GM12878 (cell line): ENCODE data around the gene LPIN3. TPM values are rescaled to one million over a fixed set of nuclear protein-coding genes. Genes with fewer than 3 reads are reported as not detected.

Experiments
- ATAC-seq: fragments of 200-7000 bp; cut with Tn5 transposase; 3 replicates; pipeline ENCODE4 v1.9.1; 2020; ENCODE audit warnings: mild to moderate bottlenecking, moderate library complexity
- BruUV-seq: library from RNA; stranded (reverse); fragments of 400-500 nt; replicated peaks from 2 replicates; lab custom pipeline; 2021; lab: Mats Ljungman, UMichigan
- CTCF ChIA-PET: fragments of 300-600 bp; sonication (Branson Sonifier 250); formaldehyde crosslinking; extraction: SDS; loops from one replicate; lab custom pipeline; 2021; ENCODE audit warnings: inconsistent platforms; lab: Yijun Ruan, JAX
- POLR2A ChIA-PET: fragments of 350-600 bp; formaldehyde crosslinking; extraction: SDS; loops from one replicate; lab custom pipeline; 2021; ENCODE audit warnings: inconsistent platforms; lab: Charles Lee
- RAD21 ChIA-PET: fragments of 300-600 bp; sonication (Branson Sonifier 250); formaldehyde crosslinking; loops from one replicate; lab custom pipeline; 2023; ENCODE audit warnings: antibody characterized with exemption; ENCODE audit not compliant: unreplicated experiment; lab: Charles Lee
- SMC1A ChIA-PET: fragments of 300-600 bp; sonication (Branson Sonifier 250); formaldehyde crosslinking; loops from one replicate; lab custom pipeline; 2023; ENCODE audit not compliant: unreplicated experiment, uncharacterized antibody; lab: Charles Lee
- DNase-seq: peaks from one replicate; pipeline ENCODE4 v3.0.0-alpha.2; 2011; ENCODE audit warnings: low read depth, low spot score
- FAIRE-seq: peaks from 3 replicates; lab custom pipeline; 2011; peaks lifted over from hg19 to GRCh38; lab: Jason Lieb, UNC
- H2AFZ ChIP-seq: 2 replicates; pipeline ENCODE4 v1.6.0; 2011; ENCODE audit warnings: low read depth, low read length, control low read depth; ENCODE audit not compliant: control insufficient read depth
- H3K27ac ChIP-seq: 2 replicates; pipeline ENCODE4 v1.5.1; 2011; ENCODE audit warnings: control low read depth; ENCODE audit not compliant: control insufficient read depth, insufficient read depth
- H3K27me3 ChIP-seq, 2 experiments: replicated peaks in 1 of 2; 2 replicates each; pipeline versions ENCODE4 v1.6.0 to v1.6.1; 2011; ENCODE audit warnings: low read length in 1 of 2; ENCODE audit not compliant: control insufficient read depth in 2 of 2, insufficient read depth in 2 of 2
- H3K36me3 ChIP-seq, 2 experiments: 2 replicates each; pipeline ENCODE4 v1.5.1; 2011; ENCODE audit warnings: low read length in 1 of 2; ENCODE audit not compliant: control insufficient read depth in 2 of 2, insufficient read depth in 2 of 2
- H3K4me1 ChIP-seq: 2 replicates; pipeline ENCODE4 v1.6.1; 2011; ENCODE audit warnings: mild to moderate bottlenecking, low read length, moderate library complexity, mixed read lengths; ENCODE audit not compliant: control insufficient read depth, insufficient read depth
- H3K4me2 ChIP-seq: 2 replicates; pipeline ENCODE4 v1.6.0; 2011; ENCODE audit warnings: control low read depth; ENCODE audit not compliant: control insufficient read depth, insufficient read depth
- H3K4me3 ChIP-seq: fragments of 200-600 bp; sonication (generic); 2 replicates; pipeline ENCODE4 v1.5.1; 2016
- H3K79me2 ChIP-seq: 2 replicates; pipeline ENCODE4 v1.6.0; 2011; ENCODE audit warnings: low read length; ENCODE audit not compliant: control insufficient read depth, insufficient read depth
- H3K9ac ChIP-seq: 2 replicates; pipeline ENCODE4 v1.8.0; 2011; ENCODE audit warnings: low read length, control low read depth, mixed read lengths; ENCODE audit not compliant: control insufficient read depth, insufficient read depth
- H3K9me3 ChIP-seq: replicated peaks from 3 replicates; pipeline ENCODE4 v1.5.1; 2011; ENCODE audit warnings: mild to moderate bottlenecking, low read length; ENCODE audit not compliant: control insufficient read depth, insufficient read depth
- H4K20me1 ChIP-seq: 2 replicates; pipeline ENCODE4 v1.6.0; 2011; ENCODE audit not compliant: control insufficient read depth, insufficient read depth
- ATF2 ChIP-seq: IDR thresholded peaks from 2 replicates; pipeline ENCODE4 v1.6.1; 2012; ENCODE audit warnings: low read length, inconsistent platforms
- CHD2 ChIP-seq: IDR thresholded peaks from 2 replicates; pipeline ENCODE4 v1.6.1; 2011; ENCODE audit warnings: low read depth, low read length, improper control_type of control experiment, borderline replicate concordance
- CHD4 ChIP-seq: fragments of 200-600 bp; sonication (generic); IDR thresholded peaks from 2 replicates; pipeline ENCODE4 v1.6.1; 2016; ENCODE audit warnings: mild to moderate bottlenecking
- CREB1 ChIP-seq: IDR thresholded peaks from 2 replicates; pipeline ENCODE4 v1.6.1; 2012; ENCODE audit warnings: low read depth, mild to moderate bottlenecking, inconsistent platforms
- E2F8 ChIP-seq: fragments of 450-650 bp; IDR thresholded peaks from 2 replicates; pipeline ENCODE4 v1.6.1; 2018; ENCODE audit warnings: mild to moderate bottlenecking, low read depth, moderate library complexity; ENCODE audit not compliant: partially characterized antibody
- RB1 ChIP-seq: fragments of 450-650 bp; formaldehyde crosslinking; IDR thresholded peaks from 2 replicates; pipeline ENCODE4 v1.6.1; 2017; ENCODE audit warnings: mild to moderate bottlenecking, borderline replicate concordance
- SPI1 ChIP-seq: IDR thresholded peaks from 2 replicates; pipeline ENCODE4 v1.6.1; 2011; ENCODE audit warnings: low read depth, mild to moderate bottlenecking, low read length, moderate library complexity, borderline replicate concordance; ENCODE audit not compliant: insufficient read depth
- SREBF2 ChIP-seq: IDR thresholded peaks from 2 replicates; pipeline ENCODE4 v1.6.1; 2012; ENCODE audit warnings: mild to moderate bottlenecking, low read length
- SUPT20H ChIP-seq: IDR thresholded peaks from 2 replicates; pipeline ENCODE4 v1.6.1; 2011; ENCODE audit warnings: low read depth, mild to moderate bottlenecking, low read length, moderate library complexity, borderline replicate concordance; ENCODE audit not compliant: control insufficient read depth
- ZNF217 ChIP-seq: fragments of 450-650 bp; IDR thresholded peaks from 2 replicates; pipeline ENCODE4 v1.6.1; 2017; ENCODE audit warnings: antibody characterized with exemption, mild to moderate bottlenecking
- ZNF24 ChIP-seq: fragments of 450-650 bp; IDR thresholded peaks from 2 replicates; pipeline ENCODE4 v1.6.1; 2017; ENCODE audit warnings: antibody characterized with exemption, mild to moderate bottlenecking
- ZNF622 ChIP-seq: fragments of 450-650 bp; IDR thresholded peaks from 2 replicates; pipeline ENCODE4 v1.6.1; 2017; ENCODE audit warnings: mild to moderate bottlenecking, inconsistent platforms
- WGBS: methylation state at CpG from one replicate; pipeline ENCODE4 v1.1.6; 2016; ENCODE audit warnings: low lambda C conversion rate; ENCODE audit not compliant: insufficient replicate concordance, insufficient coverage; ENCODE audit errors: missing lambda C conversion rate; 5-methylcytosine and 5-hydroxymethylcytosine counted together
- in situ Hi-C: fragments of 300-500 bp; cut with MboI; formaldehyde crosslinking; loops from 9 replicates; pipeline ENCODE4 v1.14.3; 2018; ENCODE audit warnings: mixed read lengths
- intact Hi-C: fragments of 100-400 bp; cut with micrococcal nuclease; formaldehyde crosslinking; loops from one replicate; pipeline ENCODE4 v1.14.2; 2022; ENCODE audit not compliant: unreplicated experiment
- polyA plus RNA-seq, 11 experiments: library from polyadenylated mRNA; depleted of rRNA in 4 of 11; unstranded in 6 of 11; stranded (reverse) in 5 of 11; fragments of >200 nt; fragmentation: Nextera tagmentation in 4 of 11; fragmentation: Illumina TruSeq in 1 of 11; extraction: Ambion mirVana in 4 of 11; extraction: Trizol in 1 of 11; gene quantifications; 1 replicate in 1 of 11; 2 replicates in 10 of 11; pipeline versions ENCODE4 v1.2.1 to v1.2.3, GENCODE V29; 2011 to 2016; ENCODE audit warnings: inconsistent platforms in 2 of 11, missing spikeins in 2 of 11, low read depth in 1 of 11
- total RNA-seq, 4 experiments: library from RNA; depleted of rRNA in 3 of 4; stranded (reverse); fragments of >200 nt in 3 of 4; fragmentation: Illumina TruSeq in 1 of 4; extraction: Trizol in 1 of 4; gene quantifications; 2 replicates each; pipeline versions ENCODE4 v1.2.1 to v1.2.3, GENCODE V29; 2013 to 2021
- TF ChIP-seq, protein P1 (sequence below): IDR thresholded peaks from 2 replicates; pipeline ENCODE4 v1.6.1; 2012; ENCODE audit warnings: low read depth, low read length, improper control_type of control experiment
- TF ChIP-seq, protein P2 (sequence below): fragments of 450-650 bp; IDR thresholded peaks from 2 replicates; pipeline ENCODE4 v1.6.1; 2014; ENCODE audit warnings: mild to moderate bottlenecking
- TF ChIP-seq, protein P3 (sequence below): fragments of 450-650 bp; IDR thresholded peaks from 2 replicates; pipeline ENCODE4 v1.6.1; 2017; ENCODE audit warnings: antibody characterized with exemption, mild to moderate bottlenecking, moderate library complexity

The LPIN3 gene
- total and polyA plus RNA-seq, 10 of the 15 experiments (the other 5 are each of a cell fraction or from before 2014, with no cell fraction given), result 0.13 to 1.3 (median 0.51) TPM

DNA sequence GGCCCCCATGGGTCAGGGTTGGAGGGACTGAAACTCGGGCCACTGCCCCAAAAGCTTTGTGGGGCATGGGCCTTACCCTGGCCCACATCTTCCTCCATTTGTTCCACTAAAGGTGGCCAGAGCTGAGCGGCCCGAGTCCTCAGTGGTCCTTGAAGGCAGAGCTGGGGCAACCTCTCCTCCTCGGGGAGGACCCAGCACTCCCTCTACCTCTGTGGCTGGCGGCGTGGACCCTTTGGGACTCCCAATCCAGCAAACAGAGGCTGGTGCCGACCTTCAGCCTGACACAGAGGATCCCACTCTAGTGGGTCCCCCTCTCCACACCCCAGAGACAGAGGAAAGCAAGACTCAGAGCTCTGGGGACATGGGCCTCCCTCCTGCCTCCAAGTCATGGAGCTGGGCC, 9.3 kb downstream of the LPIN3 start:
- Histone ChIP-seq H3K9ac (no peak overlapping the region), H3K27ac (no peak overlapping the region), H3K27me3 (no peaks in the 10 kb centered on the region), H4K20me1 (no peaks in the 10 kb centered on the region), H3K4me3 (no peak overlapping the region), H2AFZ (no peak overlapping the region), H3K36me3 (no peaks in the 10 kb centered on the region), H3K79me2 (no peaks in the 10 kb centered on the region), H3K9me3 (no peaks in the 10 kb centered on the region), H3K4me1 (no peaks in the 10 kb centered on the region), H3K4me2 (no peak overlapping the region)
- ChIA-PET RAD21 (no interaction called here), SMC1A (interaction anchor here (0.6 to 1.5 kb wide), 2 partner anchors 9 to 66 kb away, joined by 3 to 4 read pairs; partner anchors contain the start of gene LPIN3), CTCF (interaction anchor here (1.0 to 1.9 kb wide), 2 partner anchors 10 to 61 kb away, joined by 5 to 6 read pairs; no protein-coding TSS in a partner anchor), POLR2A (no interaction called here)
- ATAC-seq (no peak), FAIRE-seq (no peak), DNase-seq (no peak)
- WGBS, result 8% methylated on average over 7 of the region's 7 CpGs
- intact Hi-C loops, result no loop called here
- TF ChIP-seq ZNF217 (no peak), SREBF2 (no peak), CREB1 (no peak), SUPT20H (no peak), CHD2 (no peak), RB1 (no peak), E2F8 (no peak), ATF2 (no peak), ZNF622 (no peak), ZNF24 (no peak), SPI1 (no peak), CHD4 (no peak)
- TF ChIP-seq, protein P1, sequence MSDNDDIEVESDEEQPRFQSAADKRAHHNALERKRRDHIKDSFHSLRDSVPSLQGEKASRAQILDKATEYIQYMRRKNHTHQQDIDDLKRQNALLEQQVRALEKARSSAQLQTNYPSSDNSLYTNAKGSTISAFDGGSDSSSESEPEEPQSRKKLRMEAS, result no peak
- TF ChIP-seq, protein P2, sequence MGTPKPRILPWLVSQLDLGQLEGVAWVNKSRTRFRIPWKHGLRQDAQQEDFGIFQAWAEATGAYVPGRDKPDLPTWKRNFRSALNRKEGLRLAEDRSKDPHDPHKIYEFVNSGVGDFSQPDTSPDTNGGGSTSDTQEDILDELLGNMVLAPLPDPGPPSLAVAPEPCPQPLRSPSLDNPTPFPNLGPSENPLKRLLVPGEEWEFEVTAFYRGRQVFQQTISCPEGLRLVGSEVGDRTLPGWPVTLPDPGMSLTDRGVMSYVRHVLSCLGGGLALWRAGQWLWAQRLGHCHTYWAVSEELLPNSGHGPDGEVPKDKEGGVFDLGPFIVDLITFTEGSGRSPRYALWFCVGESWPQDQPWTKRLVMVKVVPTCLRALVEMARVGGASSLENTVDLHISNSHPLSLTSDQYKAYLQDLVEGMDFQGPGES, result no peak
- TF ChIP-seq, protein P3, sequence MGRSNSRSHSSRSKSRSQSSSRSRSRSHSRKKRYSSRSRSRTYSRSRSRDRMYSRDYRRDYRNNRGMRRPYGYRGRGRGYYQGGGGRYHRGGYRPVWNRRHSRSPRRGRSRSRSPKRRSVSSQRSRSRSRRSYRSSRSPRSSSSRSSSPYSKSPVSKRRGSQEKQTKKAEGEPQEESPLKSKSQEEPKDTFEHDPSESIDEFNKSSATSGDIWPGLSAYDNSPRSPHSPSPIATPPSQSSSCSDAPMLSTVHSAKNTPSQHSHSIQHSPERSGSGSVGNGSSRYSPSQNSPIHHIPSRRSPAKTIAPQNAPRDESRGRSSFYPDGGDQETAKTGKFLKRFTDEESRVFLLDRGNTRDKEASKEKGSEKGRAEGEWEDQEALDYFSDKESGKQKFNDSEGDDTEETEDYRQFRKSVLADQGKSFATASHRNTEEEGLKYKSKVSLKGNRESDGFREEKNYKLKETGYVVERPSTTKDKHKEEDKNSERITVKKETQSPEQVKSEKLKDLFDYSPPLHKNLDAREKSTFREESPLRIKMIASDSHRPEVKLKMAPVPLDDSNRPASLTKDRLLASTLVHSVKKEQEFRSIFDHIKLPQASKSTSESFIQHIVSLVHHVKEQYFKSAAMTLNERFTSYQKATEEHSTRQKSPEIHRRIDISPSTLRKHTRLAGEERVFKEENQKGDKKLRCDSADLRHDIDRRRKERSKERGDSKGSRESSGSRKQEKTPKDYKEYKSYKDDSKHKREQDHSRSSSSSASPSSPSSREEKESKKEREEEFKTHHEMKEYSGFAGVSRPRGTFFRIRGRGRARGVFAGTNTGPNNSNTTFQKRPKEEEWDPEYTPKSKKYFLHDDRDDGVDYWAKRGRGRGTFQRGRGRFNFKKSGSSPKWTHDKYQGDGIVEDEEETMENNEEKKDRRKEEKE, result no peak
- no TSS peak for BruUV-seq
- in situ Hi-C loops, result no loop called here
